HepG2 (cell line): Measurements from ENCODE around the gene ACOXL. TPM values are rescaled to one million over a fixed set of nuclear protein-coding genes. Genes with fewer than 3 reads are reported as not detected.

Experiments used
- CHD2 ChIP-seq: IDR thresholded peaks from 2 replicates; pipeline ENCODE4 v1.6.1; 2011; ENCODE audit warnings: low read depth, low read length, improper control_type of control experiment
- HDAC2 ChIP-seq: sonication (generic); formaldehyde crosslinking; IDR thresholded peaks from 2 replicates; pipeline ENCODE4 v1.4.0; 2020; ENCODE audit warnings: missing genetic modification reagents
- HIVEP1 ChIP-seq: sonication (generic); formaldehyde crosslinking; IDR thresholded peaks from 2 replicates; pipeline ENCODE4 v1.4.0; 2020; ENCODE audit warnings: mild to moderate bottlenecking, missing genetic modification reagents
- IKZF1 ChIP-seq: fragments of 450-650 bp; IDR thresholded peaks from 2 replicates; pipeline ENCODE4 v1.7.1; 2016
- IRF2 ChIP-seq: IDR thresholded peaks from 2 replicates; pipeline ENCODE4 v1.6.1; 2018; ENCODE audit warnings: missing genetic modification reagents, missing compliant biosample characterization
- NCOA2 ChIP-seq: sonication (generic); formaldehyde crosslinking; IDR thresholded peaks from 2 replicates; pipeline ENCODE4 v1.8.0; 2022; ENCODE audit warnings: inconsistent platforms
- PATZ1 ChIP-seq: sonication (generic); formaldehyde crosslinking; IDR thresholded peaks from 2 replicates; pipeline ENCODE4 v1.4.0; 2020; ENCODE audit warnings: missing genetic modification reagents
- RAD51 ChIP-seq: fragments of 450-650 bp; IDR thresholded peaks from 2 replicates; pipeline ENCODE4 v1.6.1; 2016; ENCODE audit warnings: borderline replicate concordance
- RBFOX2 ChIP-seq: fragments of 200-400 bp; formaldehyde crosslinking; IDR thresholded peaks from 2 replicates; pipeline ENCODE4 v1.6.1; 2017; ENCODE audit warnings: low read depth, mild to moderate bottlenecking, low read length
- SNAPC2 ChIP-seq: sonication (generic); formaldehyde crosslinking; IDR thresholded peaks from 2 replicates; pipeline ENCODE4 v1.8.1; 2022; ENCODE audit warnings: mild to moderate bottlenecking, missing genetic modification reagents
- SP2 ChIP-seq: sonication (generic); formaldehyde crosslinking; IDR thresholded peaks from 2 replicates; pipeline ENCODE4 v1.5.1; 2020; ENCODE audit warnings: mild to moderate bottlenecking, missing genetic modification reagents
- SPEN ChIP-seq: sonication (generic); formaldehyde crosslinking; IDR thresholded peaks from 2 replicates; pipeline ENCODE4 v1.5.1; 2020; ENCODE audit warnings: low read depth, mild to moderate bottlenecking, missing genetic modification reagents
- TFDP1 ChIP-seq: IDR thresholded peaks from 2 replicates; pipeline ENCODE4 v1.6.1; 2016; ENCODE audit warnings: missing compliant biosample characterization, missing genetic modification reagents, borderline replicate concordance
- UBTF ChIP-seq: sonication (generic); formaldehyde crosslinking; IDR thresholded peaks from 2 replicates; pipeline ENCODE4 v1.4.0; 2020; ENCODE audit warnings: mild to moderate bottlenecking, missing genetic modification reagents
- ZBTB20 ChIP-seq: sonication (generic); formaldehyde crosslinking; IDR thresholded peaks from 2 replicates; pipeline ENCODE4 v1.8.1; 2023; ENCODE audit warnings: missing genetic modification reagents, low read depth, mild to moderate bottlenecking, borderline replicate concordance
- ZBTB34 ChIP-seq: sonication (generic); formaldehyde crosslinking; IDR thresholded peaks from 2 replicates; pipeline ENCODE4 v1.8.0; 2022; ENCODE audit warnings: mild to moderate bottlenecking, missing genetic modification reagents
- ZBTB38 ChIP-seq: sonication (generic); formaldehyde crosslinking; IDR thresholded peaks from 2 replicates; pipeline ENCODE4 v1.5.1; 2020; ENCODE audit warnings: mild to moderate bottlenecking, missing genetic modification reagents
- ZBTB7B ChIP-seq: sonication (generic); formaldehyde crosslinking; IDR thresholded peaks from 2 replicates; pipeline ENCODE4 v1.4.0; 2020; ENCODE audit warnings: missing genetic modification reagents
- ZMAT3 ChIP-seq: sonication (generic); formaldehyde crosslinking; conservative IDR thresholded peaks from 2 replicates; pipeline ENCODE4 v1.7.0; 2021; ENCODE audit warnings: missing genetic modification reagents
- ZMAT5 ChIP-seq: sonication (generic); formaldehyde crosslinking; IDR thresholded peaks from 2 replicates; pipeline ENCODE4 v1.5.0; 2020; ENCODE audit warnings: mild to moderate bottlenecking, low read depth, missing genetic modification reagents, borderline replicate concordance
- ZNF232 ChIP-seq: sonication (generic); formaldehyde crosslinking; IDR thresholded peaks from 2 replicates; pipeline ENCODE4 v1.4.0; 2020; ENCODE audit warnings: missing genetic modification reagents, borderline replicate concordance
- ZNF530 ChIP-seq: sonication (generic); formaldehyde crosslinking; IDR thresholded peaks from 2 replicates; pipeline ENCODE4 v1.5.0; 2020; ENCODE audit warnings: low read depth, mild to moderate bottlenecking, missing genetic modification reagents
- polyA plus RNA-seq, 8 experiments: library from polyadenylated mRNA; depleted of rRNA in 3 of 8; stranded (reverse) in 7 of 8; unstranded in 1 of 8; fragments of >200 nt; fragmentation: Illumina TruSeq in 4 of 8; extraction: Trizol in 4 of 8; gene quantifications; 2 replicates each; pipeline versions ENCODE4 v1.2.1 to v1.2.3, GENCODE V29; 2011 to 2016; ENCODE audit warnings: low read depth in 4 of 8, missing spikeins in 1 of 8, mixed read lengths in 1 of 8; ENCODE audit not compliant: insufficient read depth in 1 of 8
- total RNA-seq, 5 experiments: library from RNA; depleted of rRNA; stranded (reverse); fragments of >200 nt; fragmentation: Illumina TruSeq; extraction: Trizol; gene quantifications; 2 replicates each; pipeline ENCODE4 v1.2.3, GENCODE V29; 2016; ENCODE audit warnings: low read depth in 1 of 5

ACOXL gene
- total and polyA plus RNA-seq, 2 of the 13 experiments (the other 11 are each of a cell fraction or from before 2014, with no cell fraction given) = not detected

DNA sequence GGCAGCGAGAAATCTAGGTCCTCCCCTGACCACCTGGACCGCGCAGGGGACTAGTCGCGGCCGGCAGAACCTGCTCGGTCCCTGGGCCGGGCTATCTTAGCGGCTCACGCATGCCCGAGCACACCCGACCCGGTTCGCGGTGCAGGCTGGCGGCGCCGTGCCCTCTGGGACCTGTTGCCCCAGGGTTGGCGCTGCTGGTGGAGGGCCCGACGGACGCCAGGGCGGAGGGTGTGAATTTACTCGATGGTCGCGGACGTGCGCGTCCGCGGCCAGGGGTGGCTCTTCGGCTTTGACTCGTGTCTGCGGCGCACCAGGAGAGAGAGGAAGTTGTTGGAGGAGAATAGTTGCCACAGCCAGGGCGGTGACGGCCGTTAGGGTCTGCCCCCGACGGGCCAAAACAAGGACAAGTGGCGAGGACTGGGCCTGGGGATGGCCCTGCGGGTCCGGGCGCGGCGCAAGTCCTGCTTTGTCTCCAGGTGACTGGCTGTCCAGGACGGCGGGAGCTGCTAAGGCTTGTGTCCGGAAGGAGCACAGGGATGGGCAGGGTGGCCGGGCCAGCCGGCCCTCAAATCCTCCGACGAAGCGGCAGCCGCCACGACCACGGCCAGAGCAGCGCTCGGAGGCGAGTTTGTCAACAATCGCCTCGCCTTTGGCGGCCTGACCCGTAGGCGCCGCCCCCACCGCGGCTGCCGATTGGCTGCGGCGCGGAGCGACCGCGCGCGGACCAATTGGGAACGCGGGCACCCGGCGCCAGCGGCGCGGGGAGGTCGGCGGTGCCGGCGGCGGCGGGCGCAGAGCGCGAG lies 389.7 kb downstream of the ACOXL start (continued):
- TF ChIP-seq SP2 (peak; percentile 79), ZBTB34 (no peak), TFDP1 (CRISPR knock-in tag) (peak; percentile 61; the same call in 1 of the 2 replicates), IKZF1 (no peak), RAD51 (no peak), ZMAT5 (CRISPR knock-in tag) (no peak), CHD2 (0 out of 2 replicates have a peak, but pooled peaks have one; percentile 30), ZBTB7B (0 out of 2 replicates have a peak, but pooled peaks have one; percentile 59), UBTF (CRISPR knock-in tag) (peak; percentile 46; the same call in 1 of the 2 replicates), HDAC2 (CRISPR knock-in tag) (peak; percentile 54), ZNF530 (CRISPR knock-in tag) (0 out of 2 replicates have a peak, but pooled peaks have one; percentile 72), PATZ1 (CRISPR knock-in tag) (no peak), SNAPC2 (CRISPR knock-in tag) (no peak), ZBTB38 (CRISPR knock-in tag) (peak; percentile 60; the same call in 1 of the 2 replicates), HIVEP1 (CRISPR knock-in tag) (peak; percentile 62; the same call in 1 of the 2 replicates), SPEN (no peak; the same call in none of the 2 replicates), IRF2 (CRISPR knock-in tag) (peak; percentile 32), ZMAT3 (CRISPR knock-in tag) (peak; percentile 96), NCOA2 (CRISPR knock-in tag) (peak; percentile 14; the same call in 1 of the 2 replicates), ZBTB20 (CRISPR knock-in tag) (peak; percentile 24; the same call in 1 of the 2 replicates), RBFOX2 (peak; percentile 92), ZNF232 (CRISPR knock-in tag) (peak; percentile 73)
